ENCODE results near the gene CD14.

GRCh38 chr5:140603734-140604133, 29.2 kb downstream of the CD14 start:
- TF ChIP-seq ZBTB7A (tag by site-specific recombination; IDR thresholded peaks at IDR 0.05; ENCODE audit: low read depth) (no peak), CTCF (tag by site-specific recombination; IDR thresholded peaks at IDR 0.05) (no peak), ZNF138 (tag by site-specific recombination; IDR thresholded peaks at IDR 0.05; ENCODE audit: borderline replicate concordance) (no peak), ZNF274 (IDR thresholded peaks at IDR 0.05; ENCODE audit: low read length) (no peak), ZNF274 (tag by site-specific recombination; IDR thresholded peaks at IDR 0.05; ENCODE audit: borderline replicate concordance) (no peak), INSM2 (tag by site-specific recombination; IDR thresholded peaks at IDR 0.05) (no peak)

Measured in HEK293 (cell line).